HepG2 (cell line): ENCODE results near the gene PTPRCAP. TPM values are rescaled to one million over a fixed set of nuclear protein-coding genes. Genes with fewer than 3 reads are reported as not detected.

Experiments
- CHCHD3 ChIP-seq: sonication (generic); formaldehyde crosslinking; IDR thresholded peaks from 2 replicates; pipeline ENCODE4 v1.8.0; 2022; ENCODE audit warnings: mild to moderate bottlenecking, missing genetic modification reagents, moderate library complexity
- ERF ChIP-seq: IDR thresholded peaks from 2 replicates; pipeline ENCODE4 v1.6.1; 2018; ENCODE audit warnings: missing biosample characterization, missing genetic modification reagents
- HOXA5 ChIP-seq: sonication (generic); formaldehyde crosslinking; IDR thresholded peaks from 2 replicates; pipeline ENCODE4 v1.4.0; 2020; ENCODE audit warnings: missing genetic modification reagents
- MED13 ChIP-seq: sonication (generic); formaldehyde crosslinking; IDR thresholded peaks from 2 replicates; pipeline ENCODE4 v1.5.0; 2020; ENCODE audit warnings: missing genetic modification reagents
- ONECUT2 ChIP-seq: sonication (generic); formaldehyde crosslinking; IDR thresholded peaks from 2 replicates; pipeline ENCODE4 v1.4.0; 2020; ENCODE audit warnings: missing genetic modification reagents
- TSC22D2 ChIP-seq: sonication (generic); formaldehyde crosslinking; IDR thresholded peaks from 2 replicates; pipeline ENCODE4 v1.5.1; 2020; ENCODE audit warnings: missing genetic modification reagents, mild to moderate bottlenecking, borderline replicate concordance
- ZBTB20 ChIP-seq: sonication (generic); formaldehyde crosslinking; IDR thresholded peaks from 2 replicates; pipeline ENCODE4 v1.8.1; 2023; ENCODE audit warnings: missing genetic modification reagents, low read depth, mild to moderate bottlenecking, borderline replicate concordance
- ZNF567 ChIP-seq: sonication (generic); formaldehyde crosslinking; IDR thresholded peaks from 2 replicates; pipeline ENCODE4 v1.8.1; 2023; ENCODE audit warnings: mild to moderate bottlenecking, missing genetic modification reagents, borderline replicate concordance
- ZNF713 ChIP-seq: sonication (generic); formaldehyde crosslinking; IDR thresholded peaks from 2 replicates; pipeline ENCODE4 v1.4.0; 2020; ENCODE audit warnings: mild to moderate bottlenecking, missing genetic modification reagents
- ZNF788 ChIP-seq: sonication (generic); formaldehyde crosslinking; IDR thresholded peaks from 2 replicates; pipeline ENCODE4 v1.5.0; 2020; ENCODE audit warnings: mild to moderate bottlenecking, missing genetic modification reagents, borderline replicate concordance
- polyA plus RNA-seq, 8 experiments: library from polyadenylated mRNA; depleted of rRNA in 3 of 8; stranded (reverse) in 7 of 8; unstranded in 1 of 8; fragments of >200 nt; fragmentation: Illumina TruSeq in 4 of 8; extraction: Trizol in 4 of 8; gene quantifications; 2 replicates each; pipeline versions ENCODE4 v1.2.1 to v1.2.3, GENCODE V29; 2011 to 2016; ENCODE audit warnings: low read depth in 4 of 8, missing spikeins in 1 of 8, mixed read lengths in 1 of 8; ENCODE audit not compliant: insufficient read depth in 1 of 8
- total RNA-seq, 5 experiments: library from RNA; depleted of rRNA; stranded (reverse); fragments of >200 nt; fragmentation: Illumina TruSeq; extraction: Trizol; gene quantifications; 2 replicates each; pipeline ENCODE4 v1.2.3, GENCODE V29; 2016; ENCODE audit warnings: low read depth in 1 of 5
- TF ChIP-seq, protein P1 (sequence below): sonication (generic); formaldehyde crosslinking; IDR thresholded peaks from 2 replicates; pipeline ENCODE4 v1.9.0; 2021; ENCODE audit warnings: missing genetic modification reagents, borderline replicate concordance
- TF ChIP-seq, protein P2 (sequence below): sonication (generic); formaldehyde crosslinking; IDR thresholded peaks from 2 replicates; pipeline ENCODE4 v1.4.0; 2020; ENCODE audit warnings: missing genetic modification reagents, borderline replicate concordance
- TF ChIP-seq, protein P3 (sequence below), 2 experiments: sonication (generic) in 1 of 2; formaldehyde crosslinking in 1 of 2; IDR thresholded peaks; 2 replicates each; pipeline versions ENCODE4 v1.6.1 to v1.9.0; 2014 to 2022; ENCODE audit warnings: antibody characterized with exemption in 1 of 2, borderline replicate concordance in 1 of 2, inconsistent platforms in 1 of 2, low read depth in 1 of 2, missing genetic modification reagents in 1 of 2
- TF ChIP-seq, protein P4 (sequence below): sonication (generic); formaldehyde crosslinking; IDR thresholded peaks from 2 replicates; pipeline ENCODE4 v1.4.0; 2020; ENCODE audit warnings: missing genetic modification reagents, borderline replicate concordance

The PTPRCAP gene
- total and polyA plus RNA-seq, 2 of the 13 experiments (the other 11 are each of a cell fraction or from before 2014, with no cell fraction given), result 0.60 to 0.70 TPM

DNA sequence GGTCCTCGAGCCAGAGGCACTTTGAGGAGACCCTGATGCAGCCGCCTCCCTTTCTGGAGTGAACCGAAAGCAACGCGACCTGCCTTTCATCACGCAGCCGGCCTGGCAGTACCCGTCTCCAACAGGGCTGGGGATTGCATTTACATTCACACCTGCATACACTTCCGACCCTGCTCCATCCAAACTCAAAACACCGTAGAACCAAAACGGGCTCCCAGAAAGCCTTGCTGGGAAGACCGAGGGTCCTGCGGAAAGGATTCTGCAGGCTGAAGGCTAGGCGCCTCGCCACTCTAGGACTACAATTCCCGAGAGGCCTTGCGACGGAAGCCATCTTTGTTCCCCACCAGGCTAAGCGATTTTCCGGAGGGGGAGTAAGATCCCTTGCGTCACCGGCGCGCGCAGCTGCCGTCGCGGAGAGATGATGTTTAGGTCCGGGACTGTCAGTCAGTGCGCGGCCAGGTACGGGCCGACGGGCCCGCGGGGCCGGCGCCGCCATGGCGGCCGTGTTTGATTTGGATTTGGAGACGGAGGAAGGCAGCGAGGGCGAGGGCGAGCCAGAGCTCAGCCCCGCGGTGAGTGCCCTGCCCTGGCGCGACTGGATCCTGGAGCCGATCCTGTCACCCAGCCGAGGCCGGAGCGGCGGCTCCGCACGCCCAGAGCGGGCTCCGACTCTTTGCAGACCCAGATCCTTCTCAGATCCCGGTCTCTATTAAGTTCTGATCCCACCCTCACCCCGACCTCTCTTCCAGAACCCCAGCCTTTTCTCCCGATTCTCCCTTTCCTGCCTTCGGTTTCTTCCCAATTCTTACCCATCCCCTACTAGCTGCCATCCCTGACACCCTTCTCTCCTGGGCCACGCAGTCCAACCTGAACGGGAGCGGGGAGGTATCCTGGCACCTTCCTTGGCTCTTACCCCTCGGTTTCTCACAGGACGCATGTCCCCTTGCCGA is 9.2 kb downstream of the PTPRCAP start, which contains the start of gene RPS6KB2 (continued):
- TF ChIP-seq ERF (CRISPR knock-in tag), result peak; percentile 56; the same call in 1 of the 2 replicates
- peak; percentile 54; the same call in 1 of the 2 replicates for TF ChIP-seq MED13 (CRISPR knock-in tag)
- 0 out of 2 replicates have a peak, but pooled peaks have one; percentile 48 for TF ChIP-seq ZNF713 (CRISPR knock-in tag)
- TF ChIP-seq, protein P1, sequence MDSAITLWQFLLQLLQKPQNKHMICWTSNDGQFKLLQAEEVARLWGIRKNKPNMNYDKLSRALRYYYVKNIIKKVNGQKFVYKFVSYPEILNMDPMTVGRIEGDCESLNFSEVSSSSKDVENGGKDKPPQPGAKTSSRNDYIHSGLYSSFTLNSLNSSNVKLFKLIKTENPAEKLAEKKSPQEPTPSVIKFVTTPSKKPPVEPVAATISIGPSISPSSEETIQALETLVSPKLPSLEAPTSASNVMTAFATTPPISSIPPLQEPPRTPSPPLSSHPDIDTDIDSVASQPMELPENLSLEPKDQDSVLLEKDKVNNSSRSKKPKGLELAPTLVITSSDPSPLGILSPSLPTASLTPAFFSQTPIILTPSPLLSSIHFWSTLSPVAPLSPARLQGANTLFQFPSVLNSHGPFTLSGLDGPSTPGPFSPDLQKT (CRISPR knock-in tag), result peak; percentile 89; the same call in 1 of the 2 replicates
- TF ChIP-seq, protein P2, sequence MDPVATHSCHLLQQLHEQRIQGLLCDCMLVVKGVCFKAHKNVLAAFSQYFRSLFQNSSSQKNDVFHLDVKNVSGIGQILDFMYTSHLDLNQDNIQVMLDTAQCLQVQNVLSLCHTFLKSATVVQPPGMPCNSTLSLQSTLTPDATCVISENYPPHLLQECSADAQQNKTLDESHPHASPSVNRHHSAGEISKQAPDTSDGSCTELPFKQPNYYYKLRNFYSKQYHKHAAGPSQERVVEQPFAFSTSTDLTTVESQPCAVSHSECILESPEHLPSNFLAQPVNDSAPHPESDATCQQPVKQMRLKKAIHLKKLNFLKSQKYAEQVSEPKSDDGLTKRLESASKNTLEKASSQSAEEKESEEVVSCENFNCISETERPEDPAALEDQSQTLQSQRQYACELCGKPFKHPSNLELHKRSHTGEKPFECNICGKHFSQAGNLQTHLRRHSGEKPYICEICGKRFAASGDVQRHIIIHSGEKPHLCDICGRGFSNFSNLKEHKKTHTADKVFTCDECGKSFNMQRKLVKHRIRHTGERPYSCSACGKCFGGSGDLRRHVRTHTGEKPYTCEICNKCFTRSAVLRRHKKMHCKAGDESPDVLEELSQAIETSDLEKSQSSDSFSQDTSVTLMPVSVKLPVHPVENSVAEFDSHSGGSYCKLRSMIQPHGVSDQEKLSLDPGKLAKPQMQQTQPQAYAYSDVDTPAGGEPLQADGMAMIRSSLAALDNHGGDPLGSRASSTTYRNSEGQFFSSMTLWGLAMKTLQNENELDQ (CRISPR knock-in tag), result no peak
- TF ChIP-seq, protein P3, sequence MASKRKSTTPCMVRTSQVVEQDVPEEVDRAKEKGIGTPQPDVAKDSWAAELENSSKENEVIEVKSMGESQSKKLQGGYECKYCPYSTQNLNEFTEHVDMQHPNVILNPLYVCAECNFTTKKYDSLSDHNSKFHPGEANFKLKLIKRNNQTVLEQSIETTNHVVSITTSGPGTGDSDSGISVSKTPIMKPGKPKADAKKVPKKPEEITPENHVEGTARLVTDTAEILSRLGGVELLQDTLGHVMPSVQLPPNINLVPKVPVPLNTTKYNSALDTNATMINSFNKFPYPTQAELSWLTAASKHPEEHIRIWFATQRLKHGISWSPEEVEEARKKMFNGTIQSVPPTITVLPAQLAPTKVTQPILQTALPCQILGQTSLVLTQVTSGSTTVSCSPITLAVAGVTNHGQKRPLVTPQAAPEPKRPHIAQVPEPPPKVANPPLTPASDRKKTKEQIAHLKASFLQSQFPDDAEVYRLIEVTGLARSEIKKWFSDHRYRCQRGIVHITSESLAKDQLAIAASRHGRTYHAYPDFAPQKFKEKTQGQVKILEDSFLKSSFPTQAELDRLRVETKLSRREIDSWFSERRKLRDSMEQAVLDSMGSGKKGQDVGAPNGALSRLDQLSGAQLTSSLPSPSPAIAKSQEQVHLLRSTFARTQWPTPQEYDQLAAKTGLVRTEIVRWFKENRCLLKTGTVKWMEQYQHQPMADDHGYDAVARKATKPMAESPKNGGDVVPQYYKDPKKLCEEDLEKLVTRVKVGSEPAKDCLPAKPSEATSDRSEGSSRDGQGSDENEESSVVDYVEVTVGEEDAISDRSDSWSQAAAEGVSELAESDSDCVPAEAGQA (IDR thresholded peaks at IDR 0.05; ENCODE audit: low read depth), result peak; percentile 94
- TF ChIP-seq, protein P3 (CRISPR knock-in tag; IDR thresholded peaks at IDR 0.05; ENCODE audit: borderline replicate concordance), result peak; percentile 33; the same call in 1 of the 2 replicates
- peak; percentile 18; the same call in 1 of the 2 replicates for TF ChIP-seq ONECUT2 (CRISPR knock-in tag)
- peak; percentile 88; the same call in 1 of the 2 replicates for TF ChIP-seq ZNF567
- peak; percentile 72 for TF ChIP-seq ZNF788 (CRISPR knock-in tag)
- peak; percentile 87 for TF ChIP-seq HOXA5 (CRISPR knock-in tag)
- TF ChIP-seq CHCHD3 (CRISPR knock-in tag), result no peak
- TF ChIP-seq, protein P4, sequence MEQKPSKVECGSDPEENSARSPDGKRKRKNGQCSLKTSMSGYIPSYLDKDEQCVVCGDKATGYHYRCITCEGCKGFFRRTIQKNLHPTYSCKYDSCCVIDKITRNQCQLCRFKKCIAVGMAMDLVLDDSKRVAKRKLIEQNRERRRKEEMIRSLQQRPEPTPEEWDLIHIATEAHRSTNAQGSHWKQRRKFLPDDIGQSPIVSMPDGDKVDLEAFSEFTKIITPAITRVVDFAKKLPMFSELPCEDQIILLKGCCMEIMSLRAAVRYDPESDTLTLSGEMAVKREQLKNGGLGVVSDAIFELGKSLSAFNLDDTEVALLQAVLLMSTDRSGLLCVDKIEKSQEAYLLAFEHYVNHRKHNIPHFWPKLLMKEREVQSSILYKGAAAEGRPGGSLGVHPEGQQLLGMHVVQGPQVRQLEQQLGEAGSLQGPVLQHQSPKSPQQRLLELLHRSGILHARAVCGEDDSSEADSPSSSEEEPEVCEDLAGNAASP (CRISPR knock-in tag), result peak; percentile 58; the same call in 1 of the 2 replicates
- TF ChIP-seq ZBTB20 (CRISPR knock-in tag), result no peak; the same call in 1 of the 2 replicates
- TF ChIP-seq TSC22D2 (CRISPR knock-in tag), result 0 out of 2 replicates have a peak, but pooled peaks have one; percentile 34
